ENCODE measurements around the gene NRG3. TPM values are rescaled to one million over a fixed set of nuclear protein-coding genes. Genes with fewer than 3 reads are reported as not detected.

NRG3 gene
- total RNA-seq, 2 experiments from 2014 or later: not detected

GRCh38 chr10:82420001-82420400 lies 545.0 kb downstream of the NRG3 start:
- Mint-ChIP-seq H3K4me3 (no peak overlapping the region), H3K27ac (no peak overlapping the region), H3K9me3 (ENCODE audit: low read depth) (no peaks in the 10 kb centered on the region), H3K4me1 (no peaks in the 10 kb centered on the region), H3K36me3 (ENCODE audit: low read depth) (no peaks in the 10 kb centered on the region), H3K27me3 (no peaks in the 10 kb centered on the region)
- ChIA-PET POLR2A (no interaction called here), CTCF (no interaction called here)
- intact Hi-C loops (cut with DNase I, micrococcal nuclease): no loop called here
- no peak for DNase-seq
- ATAC-seq: no peak

DNA sequence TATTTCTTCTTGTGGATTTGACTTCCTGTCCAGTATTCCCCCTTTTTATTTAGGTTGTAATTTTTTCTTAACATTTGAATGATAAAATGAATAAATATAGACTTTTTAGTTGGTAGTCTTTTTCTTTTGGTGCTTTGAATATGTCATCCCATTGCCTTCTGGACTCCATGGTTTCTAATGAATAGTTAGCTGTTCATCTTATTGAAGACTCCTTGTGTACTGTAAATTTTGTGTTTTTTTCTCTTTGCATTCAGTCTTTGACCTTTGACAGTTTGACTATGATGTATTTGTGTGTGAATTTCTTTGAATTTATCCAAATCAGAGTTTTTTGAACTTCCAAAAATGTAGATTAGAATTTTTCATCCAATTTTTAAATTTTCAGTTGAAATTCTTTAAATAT lies 554.3 kb downstream of the NRG3 start:
- Mint-ChIP-seq H3K27me3 (no peaks in the 10 kb centered on the region), H3K4me3 (no peak overlapping the region), H3K27ac (no peak overlapping the region), H3K4me1 (no peaks in the 10 kb centered on the region), H3K36me3 (ENCODE audit: low read depth) (peaks cover 2% of the 10 kb centered on the region), H3K9me3 (ENCODE audit: low read depth) (peaks cover 18% of the 10 kb centered on the region)
- DNase-seq: no peak
- ChIA-PET CTCF (no interaction called here), POLR2A (no interaction called here)
- no peak for ATAC-seq
- intact Hi-C loops (cut with DNase I, micrococcal nuclease): no loop called here

DNA sequence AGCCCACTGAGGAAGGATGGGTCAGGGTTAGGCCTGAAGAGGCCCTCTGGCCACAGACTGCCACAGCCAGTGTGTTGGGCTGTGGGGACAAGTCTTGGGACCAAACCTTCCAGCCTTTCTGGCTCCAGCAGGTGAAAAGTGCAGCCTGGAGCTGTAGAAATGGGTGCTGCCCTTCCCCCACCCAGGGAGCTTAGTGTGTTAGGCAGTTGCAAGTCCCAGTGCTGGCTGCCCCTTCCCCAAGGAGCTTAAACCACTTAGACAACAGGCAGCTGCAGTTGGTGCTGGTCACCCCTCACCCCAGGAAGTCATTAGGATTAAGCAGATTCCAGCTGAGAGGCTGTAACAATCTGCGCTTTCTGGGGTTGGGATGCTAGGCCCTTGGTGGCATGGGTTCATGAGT lies 563.3 kb downstream of the NRG3 start:
- no peaks in the 10 kb centered on the region for H3K27me3 Mint-ChIP-seq
- H3K4me3 Mint-ChIP-seq: no peak overlapping the region
- H3K27ac Mint-ChIP-seq: no peak overlapping the region
- no peaks in the 10 kb centered on the region for H3K36me3 Mint-ChIP-seq (ENCODE audit: low read depth)
- DNase-seq (no peak), ATAC-seq (no peak)
- ChIA-PET CTCF (no interaction called here), POLR2A (no interaction called here)
- peaks cover 5% of the 10 kb centered on the region for H3K9me3 Mint-ChIP-seq (ENCODE audit: low read depth)
- no peaks in the 10 kb centered on the region for H3K4me1 Mint-ChIP-seq
- intact Hi-C loops (cut with DNase I, micrococcal nuclease): no loop called here

DNA sequence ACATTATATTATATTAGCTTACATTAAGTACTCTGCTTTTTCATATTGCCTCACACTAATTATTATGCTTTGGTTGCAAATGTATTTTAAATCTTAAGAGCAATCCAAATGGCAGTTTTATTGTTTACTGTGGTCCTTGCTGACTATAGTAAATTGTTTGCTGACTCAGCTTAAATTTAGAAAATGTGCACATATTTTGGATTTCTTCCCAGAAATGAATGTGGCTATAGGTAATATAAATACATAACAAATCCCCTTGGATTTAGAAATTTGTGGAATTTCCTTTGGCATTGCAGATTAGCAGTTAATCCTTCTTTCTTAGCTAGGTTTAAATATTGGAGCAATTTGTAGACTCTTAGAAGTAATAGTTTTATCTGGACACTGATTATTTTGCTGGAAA lies 565.8 kb downstream of the NRG3 start:
- CTCF ChIA-PET: no interaction called here

GRCh38 chr10:82452046-82452445 lies 577.1 kb downstream of the NRG3 start:
- CTCF ChIA-PET: no interaction called here

More for the DNA sequence above, 565.8 kb downstream of the NRG3 start:
- DNase-seq (no peak), ATAC-seq (no peak)
- H3K4me1 Mint-ChIP-seq: no peaks in the 10 kb centered on the region
- H3K27ac Mint-ChIP-seq: no peak overlapping the region
- no peak overlapping the region for H3K4me3 Mint-ChIP-seq
- peaks cover 5% of the 10 kb centered on the region for H3K9me3 Mint-ChIP-seq (ENCODE audit: low read depth)
- H3K36me3 Mint-ChIP-seq (ENCODE audit: low read depth): no peaks in the 10 kb centered on the region
- POLR2A ChIA-PET: no interaction called here
- no peaks in the 10 kb centered on the region for H3K27me3 Mint-ChIP-seq
- intact Hi-C loops (cut with DNase I, micrococcal nuclease): no loop called here

GRCh38 chr10:82452676-82453075 lies 577.7 kb downstream of the NRG3 start:
- Mint-ChIP-seq H3K4me3 (no peak overlapping the region), H3K27ac (no peak overlapping the region), H3K27me3 (no peaks in the 10 kb centered on the region), H3K4me1 (no peaks in the 10 kb centered on the region), H3K9me3 (ENCODE audit: low read depth) (peaks cover 1% of the 10 kb centered on the region), H3K36me3 (ENCODE audit: low read depth) (no peaks in the 10 kb centered on the region)
- CTCF ChIA-PET: no interaction called here
- intact Hi-C loops (cut with DNase I, micrococcal nuclease): no loop called here
- POLR2A ChIA-PET: no interaction called here
- ATAC-seq (no peak), DNase-seq (no peak)

More at GRCh38 chr10:82452046-82452445, 577.1 kb downstream of the NRG3 start:
- no peak overlapping the region for H3K4me3 Mint-ChIP-seq
- peaks cover 1% of the 10 kb centered on the region for H3K9me3 Mint-ChIP-seq (ENCODE audit: low read depth)
- intact Hi-C loops (cut with DNase I, micrococcal nuclease): no loop called here
- no peak for DNase-seq
- ATAC-seq: no peak
- POLR2A ChIA-PET: no interaction called here
- no peak overlapping the region for H3K27ac Mint-ChIP-seq
- H3K36me3 Mint-ChIP-seq (ENCODE audit: low read depth): no peaks in the 10 kb centered on the region
- H3K27me3 Mint-ChIP-seq: no peaks in the 10 kb centered on the region
- no peaks in the 10 kb centered on the region for H3K4me1 Mint-ChIP-seq

DNA sequence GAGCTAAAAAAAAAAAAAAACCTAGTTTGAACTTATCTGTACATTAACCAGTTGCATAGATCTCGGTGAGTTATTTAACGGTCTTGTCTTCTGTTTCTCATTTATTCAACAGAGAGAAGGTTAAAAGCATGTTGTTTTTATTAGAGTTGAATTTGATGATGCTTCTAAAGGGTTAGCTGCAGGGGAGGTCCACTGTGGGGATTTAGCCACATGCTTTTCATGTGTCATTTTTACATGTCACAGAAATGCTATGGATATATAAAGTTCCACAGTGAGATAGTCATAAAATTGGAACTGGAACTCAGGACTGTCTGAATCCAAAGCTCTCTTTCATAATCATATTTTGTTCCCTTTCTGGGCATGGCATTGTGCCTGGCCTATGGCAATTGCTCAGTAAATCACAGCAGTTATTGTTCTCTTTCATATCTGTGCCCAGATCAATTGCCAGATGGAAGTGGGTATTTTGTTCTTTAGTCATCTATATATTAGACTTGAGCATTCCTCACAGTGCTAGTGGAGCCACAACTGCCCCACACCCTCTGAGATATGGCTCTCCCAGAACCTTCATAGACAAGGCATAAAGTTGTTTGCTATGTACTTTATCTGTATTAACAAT lies 578.8 kb downstream of the NRG3 start:
- CTCF ChIA-PET: interaction anchor here (0.6 kb wide), 1 partner anchor 193 kb away, joined by 3 read pairs; no protein-coding TSS in a partner anchor
- Mint-ChIP-seq H3K4me1 (no peaks in the 10 kb centered on the region), H3K4me3 (no peak overlapping the region), H3K27ac (no peak overlapping the region), H3K27me3 (no peaks in the 10 kb centered on the region), H3K36me3 (ENCODE audit: low read depth) (no peaks in the 10 kb centered on the region), H3K9me3 (ENCODE audit: low read depth) (peaks cover 1% of the 10 kb centered on the region)
- POLR2A ChIA-PET: interaction anchor here (0.6 kb wide), 1 partner anchor 20 kb away, joined by 3 read pairs; no protein-coding TSS in a partner anchor
- no peak for ATAC-seq
- intact Hi-C loops (cut with DNase I, micrococcal nuclease): no loop called here
- no peak for DNase-seq

- no peak overlapping the region for H3K4me3 Mint-ChIP-seq
- no peaks in the 10 kb centered on the region for H3K36me3 Mint-ChIP-seq (ENCODE audit: low read depth)
- H3K9me3 Mint-ChIP-seq (ENCODE audit: low read depth): peaks cover 8% of the 10 kb centered on the region
- H3K27ac Mint-ChIP-seq: no peak overlapping the region
- DNase-seq (no peak), ATAC-seq (no peak)
- H3K4me1 Mint-ChIP-seq: no peaks in the 10 kb centered on the region
- ChIA-PET POLR2A (no interaction called here), CTCF (no interaction called here)
- intact Hi-C loops (cut with DNase I, micrococcal nuclease): no loop called here
- no peaks in the 10 kb centered on the region for H3K27me3 Mint-ChIP-seq
Observed at GRCh38 chr10:82462910-82463551, 588.0 kb downstream of the NRG3 start.

DNA sequence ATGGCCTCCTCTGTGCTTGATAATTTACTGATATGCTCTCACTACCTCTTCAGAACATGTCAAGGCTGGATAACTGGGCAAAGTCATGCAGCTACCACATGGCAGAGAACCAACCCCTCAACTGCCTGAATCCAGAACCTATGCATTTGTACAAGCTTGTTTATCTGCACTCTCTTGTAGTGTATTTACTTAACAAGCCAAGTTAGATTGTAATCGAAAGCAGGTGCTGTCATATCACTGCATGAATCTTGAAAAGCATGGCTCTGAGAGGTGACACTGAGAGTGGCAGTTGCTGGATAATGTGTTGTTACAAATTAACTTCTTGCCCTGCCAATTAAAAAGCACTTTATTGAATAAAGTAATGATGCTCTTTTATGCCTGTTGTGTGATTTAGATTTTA lies 588.6 kb downstream of the NRG3 start:
- Mint-ChIP-seq H3K9me3 (ENCODE audit: low read depth) (peaks cover 8% of the 10 kb centered on the region), H3K36me3 (ENCODE audit: low read depth) (no peaks in the 10 kb centered on the region), H3K4me1 (no peaks in the 10 kb centered on the region), H3K4me3 (no peak overlapping the region), H3K27me3 (no peaks in the 10 kb centered on the region), H3K27ac (no peak overlapping the region)
- no peak for ATAC-seq
- CTCF ChIA-PET: no interaction called here
- no peak for DNase-seq
- intact Hi-C loops (cut with DNase I, micrococcal nuclease): no loop called here
- POLR2A ChIA-PET: no interaction called here

- DNase-seq (no peak), ATAC-seq (no peak)
- intact Hi-C loops (cut with DNase I, micrococcal nuclease): no loop called here
- Mint-ChIP-seq H3K4me3 (no peak overlapping the region), H3K4me1 (no peaks in the 10 kb centered on the region), H3K9me3 (ENCODE audit: low read depth) (peaks cover 11% of the 10 kb centered on the region), H3K27ac (no peak overlapping the region), H3K36me3 (ENCODE audit: low read depth) (no peaks in the 10 kb centered on the region), H3K27me3 (no peaks in the 10 kb centered on the region)
- ChIA-PET CTCF (no interaction called here), POLR2A (no interaction called here)
Observed at GRCh38 chr10:82464191-82464818, 589.3 kb downstream of the NRG3 start.

- ATAC-seq: no peak
- Mint-ChIP-seq H3K4me1 (no peaks in the 10 kb centered on the region), H3K27ac (no peak overlapping the region), H3K36me3 (ENCODE audit: low read depth) (no peaks in the 10 kb centered on the region), H3K9me3 (ENCODE audit: low read depth) (peaks cover 12% of the 10 kb centered on the region), H3K27me3 (no peaks in the 10 kb centered on the region), H3K4me3 (no peak overlapping the region)
- POLR2A ChIA-PET: no interaction called here
- intact Hi-C loops (cut with DNase I, micrococcal nuclease): no loop called here
- CTCF ChIA-PET: no interaction called here
- DNase-seq: no peak
Observed at GRCh38 chr10:82464966-82465365, 590.0 kb downstream of the NRG3 start.

DNA sequence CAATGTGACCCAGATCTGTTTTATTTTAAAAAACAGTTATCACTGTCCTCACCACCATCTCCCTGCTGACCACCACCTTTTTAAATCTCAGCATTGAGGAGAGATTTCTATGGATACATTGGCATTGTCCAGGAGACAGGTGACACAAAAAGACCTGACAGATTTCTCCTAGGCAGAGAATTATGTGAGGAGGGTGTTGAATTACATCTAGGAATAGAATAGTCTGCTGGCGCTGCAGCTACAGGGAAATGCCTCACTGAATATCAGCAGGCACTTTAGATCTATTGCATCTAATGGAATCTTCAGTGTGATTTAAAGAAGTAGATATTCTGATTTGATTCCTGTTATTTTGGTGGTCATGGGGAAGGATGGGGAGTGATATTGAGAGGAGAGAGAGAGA lies 593.5 kb downstream of the NRG3 start:
- POLR2A ChIA-PET: no interaction called here
- CTCF ChIA-PET: no interaction called here
- H3K4me1 Mint-ChIP-seq: no peaks in the 10 kb centered on the region

More for the DNA sequence above, 593.5 kb downstream of the NRG3 start:
- no peak for DNase-seq
- Mint-ChIP-seq H3K27me3 (no peaks in the 10 kb centered on the region), H3K9me3 (ENCODE audit: low read depth) (peaks cover 3% of the 10 kb centered on the region), H3K4me3 (no peak overlapping the region), H3K36me3 (ENCODE audit: low read depth) (no peaks in the 10 kb centered on the region), H3K27ac (no peak overlapping the region)
- no peak for ATAC-seq
- intact Hi-C loops (cut with DNase I, micrococcal nuclease): no loop called here

Data from activated CD4-positive, alpha-beta T cell treated with anti-CD3 and anti-CD28 coated beads for 36 hours (primary cell).